HCT116 (cell line): Measurements from ENCODE around the gene ABR. TPM values are rescaled to one million over a fixed set of nuclear protein-coding genes. Genes with fewer than 3 reads are reported as not detected.

Experiments used
- ATAC-seq: fragments of 200-7000 bp; cut with Tn5 transposase; 2 replicates; pipeline ENCODE4 v1.9.1; 2020; ENCODE audit warnings: mild to moderate bottlenecking, moderate library complexity
- BruUV-seq: library from RNA; stranded (reverse); fragments of 400-500 nt; replicated peaks from 2 replicates; lab custom pipeline; 2021; lab: Mats Ljungman, UMichigan
- CTCF ChIA-PET: fragments of 300-600 bp; sonication (Branson Sonifier 250); formaldehyde crosslinking; loops from one replicate; lab custom pipeline; 2021; ENCODE audit warnings: antibody characterized with exemption; lab: Charles Lee
- POLR2A ChIA-PET: fragments of 300-600, 350-600 bp; sonication (Branson Sonifier 250); formaldehyde crosslinking; loops from one replicate; lab custom pipeline; 2021; ENCODE audit warnings: antibody characterized with exemption; lab: Charles Lee
- RAD21 ChIA-PET, 2 experiments: fragments of 300-600 bp; sonication (Branson Sonifier 250); formaldehyde crosslinking; loops; one replicate each; lab custom pipeline; 2023; ENCODE audit warnings: low total read pairs in 2 of 2; ENCODE audit not compliant: uncharacterized antibody in 2 of 2, unreplicated experiment in 2 of 2, low non-redundant PET in 1 of 2; lab: Charles Lee
- DNase-seq: peaks from one replicate; pipeline ENCODE4 v3.0.0-alpha.2; 2010; ENCODE audit warnings: low read depth, low spot score
- H2AFZ ChIP-seq: fragments of 200-600 bp; shearing (Covaris generic), sonication (generic); 2 replicates; pipeline ENCODE4 v1.6.1; 2017; ENCODE audit warnings: low read depth, mixed run types, mixed read lengths, antibody characterized with exemption, low read length; ENCODE audit not compliant: poor library complexity, severe bottlenecking
- H3K27ac ChIP-seq: 2 replicates; pipeline ENCODE4 v1.5.1; 2012; ENCODE audit warnings: low read depth, low read length
- H3K27me3 ChIP-seq: fragments of 200-600 bp; sonication (generic); 2 replicates; pipeline ENCODE4 v1.6.1; 2016; ENCODE audit warnings: mixed run types, low read length, mixed read lengths; ENCODE audit not compliant: insufficient read depth
- H3K36me3 ChIP-seq, 2 experiments: fragments of 200-500 bp in 1 of 2; fragments of 200-600 bp in 1 of 2; sonication (Bioruptor generic) in 1 of 2; sonication (generic) in 1 of 2; 2 replicates each; pipeline versions ENCODE4 v1.5.1 to v1.6.1; 2014 to 2016; ENCODE audit warnings: low read length in 2 of 2, inconsistent platforms in 1 of 2, mixed read lengths in 1 of 2, mixed run types in 1 of 2; ENCODE audit not compliant: insufficient read depth in 2 of 2, control insufficient read depth in 1 of 2
- H3K4me1 ChIP-seq, 2 experiments: fragments of 200-600 bp in 1 of 2; sonication (generic) in 1 of 2; 2 replicates each; pipeline versions ENCODE4 v1.5.1 to v1.6.1; 2012 to 2017; ENCODE audit warnings: low read length in 2 of 2, inconsistent platforms in 1 of 2, mild to moderate bottlenecking in 1 of 2, mixed read lengths in 1 of 2, mixed run types in 1 of 2, moderate library complexity in 1 of 2; ENCODE audit not compliant: insufficient read depth in 2 of 2, control insufficient read depth in 1 of 2
- H3K4me2 ChIP-seq: fragments of 200-600 bp; sonication (generic); 2 replicates; pipeline ENCODE4 v1.6.1; 2017; ENCODE audit warnings: mixed run types, low read length, mixed read lengths
- H3K4me3 ChIP-seq, 2 experiments: fragments of 200-600 bp in 1 of 2; sonication (generic) in 1 of 2; replicated peaks in 1 of 2; 2 replicates each; pipeline ENCODE4 v1.5.1; 2011 to 2016; ENCODE audit warnings: low read length in 2 of 2, control low read depth in 1 of 2, low read depth in 1 of 2, mild to moderate bottlenecking in 1 of 2, mixed read lengths in 1 of 2, mixed run types in 1 of 2
- H3K79me2 ChIP-seq: fragments of 200-600 bp; sonication (generic); 2 replicates; pipeline ENCODE4 v1.6.1; 2017; ENCODE audit warnings: mild to moderate bottlenecking, mixed run types, low read length, moderate library complexity, mixed read lengths; ENCODE audit not compliant: insufficient read depth
- H3K9ac ChIP-seq: fragments of 200-600 bp; sonication (generic); 2 replicates; pipeline ENCODE4 v1.6.1; 2016; ENCODE audit warnings: low read length, mixed read lengths
- H3K9me2 ChIP-seq: fragments of 200-600 bp; sonication (generic), shearing (Covaris generic); 2 replicates; pipeline ENCODE4 v1.6.1; 2017; ENCODE audit warnings: mixed run types, mild to moderate bottlenecking, moderate library complexity; ENCODE audit not compliant: insufficient read depth
- H3K9me3 ChIP-seq, 2 experiments: fragments of 200-500 bp in 1 of 2; fragments of 200-600 bp in 1 of 2; sonication (Bioruptor generic) in 1 of 2; sonication (generic) in 1 of 2; 2 replicates each; pipeline ENCODE4 v1.6.1; 2014 to 2017; ENCODE audit warnings: low read length in 2 of 2, mixed read lengths in 2 of 2, inconsistent platforms in 1 of 2, low read depth in 1 of 2, mild to moderate bottlenecking in 1 of 2, mixed run types in 1 of 2, moderate library complexity in 1 of 2; ENCODE audit not compliant: control insufficient read depth in 1 of 2, insufficient read depth in 1 of 2
- H4K20me1 ChIP-seq: fragments of 200-600 bp; sonication (generic), shearing (Covaris generic); 2 replicates; pipeline ENCODE4 v1.6.1; 2017; ENCODE audit warnings: mixed run types, mild to moderate bottlenecking, moderate library complexity; ENCODE audit not compliant: insufficient read depth
- CBX3 ChIP-seq: IDR thresholded peaks from 2 replicates; pipeline ENCODE4 v1.6.1; 2012; ENCODE audit warnings: low read depth
- CEBPB ChIP-seq: IDR thresholded peaks from 2 replicates; pipeline ENCODE4 v1.6.1; 2012; ENCODE audit warnings: low read depth
- ELF1 ChIP-seq: IDR thresholded peaks from 2 replicates; pipeline ENCODE4 v1.6.1; 2012; ENCODE audit warnings: low read depth, borderline replicate concordance
- EZH2 ChIP-seq: fragments of 200-600 bp; sonication (generic); IDR thresholded peaks from 2 replicates; pipeline ENCODE4 v1.6.1; 2017; ENCODE audit warnings: antibody characterized with exemption, mixed run types
- FOSL1 ChIP-seq: IDR thresholded peaks from 2 replicates; pipeline ENCODE4 v1.6.1; 2012; ENCODE audit warnings: low read depth
- POLR2A ChIP-seq: IDR thresholded peaks from 2 replicates; pipeline ENCODE4 v1.7.0; 2011; ENCODE audit warnings: borderline replicate concordance; ENCODE audit not compliant: insufficient read depth, insufficient read length; ENCODE audit errors: extremely low read depth
- RAD21 ChIP-seq: IDR thresholded peaks from 2 replicates; pipeline ENCODE4 v1.6.1; 2012; ENCODE audit warnings: low read depth, mild to moderate bottlenecking
- YY1 ChIP-seq: IDR thresholded peaks from 2 replicates; pipeline ENCODE4 v1.6.1; 2011; ENCODE audit warnings: low read length, low read depth, moderate library complexity, mild to moderate bottlenecking; ENCODE audit not compliant: insufficient replicate concordance; ENCODE audit errors: extremely low read depth
- ZFX ChIP-seq: fragments of 450-650 bp; IDR thresholded peaks from 2 replicates; pipeline ENCODE4 v1.6.1; 2017
- intact Hi-C: fragments of 100-400 bp; cut with micrococcal nuclease; formaldehyde crosslinking; loops from 2 replicates; pipeline ENCODE4 v1.10.0; 2022
- total RNA-seq: library from RNA; stranded (reverse); gene quantifications from one replicate; pipeline ENCODE4 v1.2.1, GENCODE V29; 2021; ENCODE audit not compliant: unreplicated experiment
- TF ChIP-seq, protein P1 (sequence below): IDR thresholded peaks from 2 replicates; pipeline ENCODE4 v1.6.1; 2012
- TF ChIP-seq, protein P2 (sequence below), 3 experiments: fragments of 200-600 bp in 1 of 3; sonication (generic) in 1 of 3; IDR thresholded peaks in 2 of 3; conservative IDR thresholded peaks in 1 of 3; 2 replicates each; pipeline ENCODE4 v1.5.1; 2012 to 2017; ENCODE audit warnings: low read depth in 2 of 3, low read length in 2 of 3, antibody characterized with exemption in 1 of 3, borderline replicate concordance in 1 of 3, control low read depth in 1 of 3, mild to moderate bottlenecking in 1 of 3, mixed read lengths in 1 of 3, mixed run types in 1 of 3, moderate library complexity in 1 of 3; ENCODE audit not compliant: insufficient read depth in 1 of 3

The ABR gene
- total RNA-seq, 1 experiment from 2014 or later = 58.5 TPM

DNA sequence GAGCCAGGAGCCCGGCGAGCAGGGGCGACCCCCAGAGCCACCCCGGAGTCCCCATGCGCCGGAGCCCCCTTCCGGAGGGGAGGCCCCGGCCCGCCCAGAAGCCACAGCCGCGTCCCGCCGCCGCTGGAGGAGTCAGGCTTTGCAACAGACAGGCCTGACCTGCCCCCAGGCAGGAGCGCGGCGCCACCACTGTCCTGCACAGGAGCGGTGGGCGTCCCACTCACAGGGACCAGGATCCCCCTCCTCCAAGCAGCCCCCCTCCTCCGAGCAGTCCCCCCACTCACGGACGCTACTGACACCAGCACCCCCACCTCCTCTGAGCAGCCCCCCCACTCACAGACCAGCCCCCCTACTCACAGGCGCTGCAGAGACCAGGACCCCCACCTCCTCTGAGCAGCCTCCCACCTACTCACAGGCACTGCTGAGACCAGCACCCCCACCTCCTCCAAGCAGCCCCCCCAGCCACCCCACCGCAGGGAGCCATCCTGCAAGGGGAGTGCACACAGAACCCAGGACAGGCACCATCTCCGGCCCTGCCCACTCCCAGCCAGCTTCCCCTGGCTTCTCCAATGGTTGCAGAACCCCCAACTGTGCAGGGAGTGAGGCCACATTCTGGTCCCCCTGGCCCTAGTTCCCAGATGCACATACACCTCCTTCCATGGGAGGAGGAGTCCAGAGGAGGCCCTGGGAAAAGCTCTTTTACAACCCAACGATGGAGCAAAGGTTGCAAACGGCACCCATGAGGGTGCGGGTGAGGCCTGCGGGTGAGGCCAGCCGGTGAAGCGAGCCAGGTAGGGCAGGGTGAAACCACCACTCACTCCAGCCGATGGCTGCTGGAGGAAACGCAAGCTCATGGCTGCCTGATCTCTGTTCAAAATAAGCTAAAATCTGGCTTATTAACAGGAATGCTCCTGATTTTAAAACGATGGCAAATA, 69.9 kb downstream of the ABR start:
- Histone ChIP-seq H3K27me3 (no peaks in the 10 kb centered on the region), H3K79me2 (no peaks in the 10 kb centered on the region; the same call in 1 of the 2 replicates), H3K36me3 (peaks cover 0 to 5% of the 10 kb centered on the region in 2 experiments; a peak in 1 of 4 replicates), H3K4me1 (peaks cover 58 to 66% of the 10 kb centered on the region in 2 experiments), H3K9me3 (no peaks in the 10 kb centered on the region), H3K9ac (peak overlapping the region; percentile 79), H4K20me1 (no peaks in the 10 kb centered on the region), H3K9me2 (no peaks in the 10 kb centered on the region), H3K4me2 (peak overlapping the region; percentile 83), H3K27ac (peak overlapping the region; percentile 96), H3K4me3 (peak overlapping the region; percentile 67 to 79), H2AFZ (no peak overlapping the region)
- ChIA-PET POLR2A (interaction anchor here (0.6 to 1.4 kb wide), 2 partner anchors 13 to 256 kb away, joined by 3 to 4 read pairs; no protein-coding TSS in a partner anchor), RAD21 (interaction anchor here (0.7 to 1.4 kb wide), 2 partner anchors 13 to 52 kb away, joined by 3 to 4 read pairs; no protein-coding TSS in a partner anchor), CTCF (interaction anchor here (1.1 to 2.5 kb wide), 4 partner anchors 13 to 53 kb away, joined by 6 to 25 read pairs (median 11); no protein-coding TSS in a partner anchor)
- DNase-seq (no peak), ATAC-seq (peak; percentile 26)
- TF ChIP-seq ZFX (peak; percentile 89), YY1 (no peak), POLR2A (peak; percentile 50), RAD21 (no peak)
- BruUV-seq = no TSS peak
- intact Hi-C loops = no loop called here

DNA sequence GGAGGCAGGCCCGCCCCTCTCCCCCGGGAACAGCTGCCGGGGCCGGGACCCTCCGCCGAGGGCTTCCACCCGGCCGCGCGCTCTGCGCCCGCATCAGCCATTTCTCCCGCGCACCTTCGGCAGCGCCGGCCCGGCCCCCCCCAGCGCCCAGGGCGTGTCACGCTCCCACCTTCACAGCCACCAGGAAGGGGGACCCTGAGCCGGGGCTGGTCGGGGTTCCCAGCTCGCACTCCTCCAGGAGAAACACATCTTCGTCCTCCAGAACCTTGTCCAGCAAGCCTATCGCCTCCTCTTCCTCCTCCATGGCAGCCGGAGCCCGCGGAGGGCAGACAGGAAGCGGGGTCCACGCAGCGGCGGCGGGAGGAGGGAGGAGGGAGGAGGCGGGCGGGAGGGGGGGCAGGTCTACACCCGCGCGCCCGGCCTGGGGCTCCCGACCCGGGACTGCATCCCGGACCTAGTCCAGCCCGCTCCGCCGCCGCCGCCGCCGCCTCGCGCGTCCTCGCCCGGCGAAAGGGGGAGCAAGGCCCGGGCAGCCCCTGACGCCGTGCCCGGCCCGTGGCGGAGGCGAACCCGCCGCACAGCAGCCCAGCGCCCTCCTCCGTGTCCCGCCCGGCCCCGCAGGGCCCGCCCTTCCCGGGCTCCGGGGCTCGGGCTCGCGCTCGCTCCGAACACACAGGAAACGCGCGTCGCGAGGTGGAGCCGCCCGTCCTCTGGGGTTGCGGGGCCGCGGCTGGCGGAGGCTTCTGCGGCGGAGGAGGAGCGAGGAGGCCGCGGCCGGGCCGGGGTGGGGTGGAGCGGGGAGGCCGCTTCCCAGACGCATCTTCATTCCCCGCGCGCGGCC, 70.8 kb downstream of the ABR start:
- no peaks in the 10 kb centered on the region; the same call in 1 of the 2 replicates for H3K79me2 ChIP-seq
- ChIA-PET RAD21 (interaction anchor here in 1 of 2 experiments (0.7 kb wide), 1 partner anchor 29 kb away, joined by 5 read pairs; no protein-coding TSS in a partner anchor), CTCF (interaction anchor here (0.6 to 0.7 kb wide), 2 partner anchors 14 to 51 kb away, joined by 3 read pairs; no protein-coding TSS in a partner anchor), POLR2A (interaction anchor here (0.6 kb wide), 1 partner anchor 226 kb away, joined by 4 read pairs; no protein-coding TSS in a partner anchor)
- no peaks in the 10 kb centered on the region for H3K9me3 ChIP-seq
- H3K9me2 ChIP-seq = no peaks in the 10 kb centered on the region
- H2AFZ ChIP-seq = no peak overlapping the region
- no TSS peak for BruUV-seq
- DNase-seq (no peak), ATAC-seq (peak; percentile 39)
- no peaks in the 10 kb centered on the region for H3K27me3 ChIP-seq
- no peaks in the 10 kb centered on the region for H4K20me1 ChIP-seq
- peak overlapping the region; percentile 96 for H3K27ac ChIP-seq
- H3K9ac ChIP-seq = peak overlapping the region; percentile 79
- intact Hi-C loops = no loop called here
- peaks cover 50 to 58% of the 10 kb centered on the region in 2 experiments for H3K4me1 ChIP-seq
- peak overlapping the region; percentile 67 to 79 for H3K4me3 ChIP-seq
- H3K36me3 ChIP-seq = peaks cover 0 to 5% of the 10 kb centered on the region in 2 experiments; a peak in 1 of 4 replicates
- peak overlapping the region; percentile 83 for H3K4me2 ChIP-seq
- peak; percentile 95 for TF ChIP-seq ZFX
- TF ChIP-seq EZH2 = no peak
- no peak for TF ChIP-seq RAD21
- TF ChIP-seq CBX3 = no peak
- TF ChIP-seq, protein P1, sequence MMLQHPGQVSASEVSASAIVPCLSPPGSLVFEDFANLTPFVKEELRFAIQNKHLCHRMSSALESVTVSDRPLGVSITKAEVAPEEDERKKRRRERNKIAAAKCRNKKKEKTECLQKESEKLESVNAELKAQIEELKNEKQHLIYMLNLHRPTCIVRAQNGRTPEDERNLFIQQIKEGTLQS = no peak
- TF ChIP-seq YY1 = peak; percentile 23
- no peak for TF ChIP-seq ELF1
- TF ChIP-seq, protein P2, sequence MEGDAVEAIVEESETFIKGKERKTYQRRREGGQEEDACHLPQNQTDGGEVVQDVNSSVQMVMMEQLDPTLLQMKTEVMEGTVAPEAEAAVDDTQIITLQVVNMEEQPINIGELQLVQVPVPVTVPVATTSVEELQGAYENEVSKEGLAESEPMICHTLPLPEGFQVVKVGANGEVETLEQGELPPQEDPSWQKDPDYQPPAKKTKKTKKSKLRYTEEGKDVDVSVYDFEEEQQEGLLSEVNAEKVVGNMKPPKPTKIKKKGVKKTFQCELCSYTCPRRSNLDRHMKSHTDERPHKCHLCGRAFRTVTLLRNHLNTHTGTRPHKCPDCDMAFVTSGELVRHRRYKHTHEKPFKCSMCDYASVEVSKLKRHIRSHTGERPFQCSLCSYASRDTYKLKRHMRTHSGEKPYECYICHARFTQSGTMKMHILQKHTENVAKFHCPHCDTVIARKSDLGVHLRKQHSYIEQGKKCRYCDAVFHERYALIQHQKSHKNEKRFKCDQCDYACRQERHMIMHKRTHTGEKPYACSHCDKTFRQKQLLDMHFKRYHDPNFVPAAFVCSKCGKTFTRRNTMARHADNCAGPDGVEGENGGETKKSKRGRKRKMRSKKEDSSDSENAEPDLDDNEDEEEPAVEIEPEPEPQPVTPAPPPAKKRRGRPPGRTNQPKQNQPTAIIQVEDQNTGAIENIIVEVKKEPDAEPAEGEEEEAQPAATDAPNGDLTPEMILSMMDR (IDR thresholded peaks at IDR 0.05 in 2 of 3, conservative IDR thresholded peaks at IDR 0.05 in 1 of 3; ENCODE audit: borderline replicate concordance in 1 of 3, insufficient read depth in 1 of 3, low read depth in 2 of 3, low read length in 2 of 3) = no peak
- no peak for TF ChIP-seq CEBPB
- TF ChIP-seq FOSL1 = no peak
